NCI-H774 (cell line): ENCODE measurements around the gene FOXRED1.
"Not testable (repeated sequence)": the region's sequence is repeated elsewhere in the genome, so short reads cannot be mapped to it uniquely, and the experiment has no call there.

Experiments
- DNase-seq: peaks from one replicate; lab custom pipeline; 2025; lab: John Stamatoyannopoulos, UW

The FOXRED1 gene

DNA sequence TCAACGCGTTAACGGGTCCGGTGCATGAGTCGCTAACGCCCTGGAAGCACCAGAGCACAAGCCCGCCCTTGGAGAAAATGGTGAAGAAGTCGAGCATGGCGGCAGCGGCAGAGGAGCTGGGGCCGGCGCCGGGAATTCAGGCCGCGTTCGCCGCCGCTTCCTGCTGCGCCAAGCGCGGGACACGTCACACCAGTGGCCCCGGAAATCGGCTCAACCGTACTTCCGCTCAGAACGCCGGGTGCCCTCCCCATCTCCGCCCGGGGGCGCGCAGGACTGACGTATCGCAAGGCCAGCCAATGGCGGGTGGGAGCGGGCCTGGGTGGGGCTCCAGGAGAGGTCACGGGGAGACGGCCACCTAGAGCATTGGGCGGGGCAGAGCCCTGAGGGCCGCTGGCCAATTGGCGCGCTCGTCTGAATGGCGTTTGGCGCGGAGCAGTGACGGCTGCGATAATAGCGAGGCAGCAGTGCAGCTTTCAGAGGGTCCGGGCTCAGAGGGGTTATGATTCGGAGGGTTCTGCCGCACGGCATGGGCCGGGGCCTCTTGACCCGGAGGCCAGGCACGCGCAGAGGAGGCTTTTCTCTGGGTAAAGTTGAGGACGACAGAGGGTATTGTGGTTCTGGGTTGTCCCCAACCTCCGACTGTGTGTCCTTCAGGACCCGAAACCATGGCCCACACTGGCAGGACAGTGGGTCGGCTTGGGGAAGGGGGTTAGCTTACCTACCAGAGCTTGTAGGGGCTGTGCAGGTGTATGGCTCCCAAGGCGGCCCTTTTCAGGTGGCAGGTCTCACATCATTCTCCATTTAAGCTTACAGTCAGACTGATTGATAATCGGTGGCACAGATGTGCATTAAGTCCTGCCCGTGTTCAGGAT, at the start of gene FOXRED1, which contains the start of gene SRPRA:
TSS of gene FOXRED1 (plus strand) at position 447 of the 872 bp plus-strand sequence. CDS start at position 500, 53 bp downstream.
TSS of gene SRPRA (minus strand) at position 188 of the 872 bp plus-strand sequence. CDS start at position 97, 91 bp downstream.
- DNase-seq = peak; percentile 100

DNA sequence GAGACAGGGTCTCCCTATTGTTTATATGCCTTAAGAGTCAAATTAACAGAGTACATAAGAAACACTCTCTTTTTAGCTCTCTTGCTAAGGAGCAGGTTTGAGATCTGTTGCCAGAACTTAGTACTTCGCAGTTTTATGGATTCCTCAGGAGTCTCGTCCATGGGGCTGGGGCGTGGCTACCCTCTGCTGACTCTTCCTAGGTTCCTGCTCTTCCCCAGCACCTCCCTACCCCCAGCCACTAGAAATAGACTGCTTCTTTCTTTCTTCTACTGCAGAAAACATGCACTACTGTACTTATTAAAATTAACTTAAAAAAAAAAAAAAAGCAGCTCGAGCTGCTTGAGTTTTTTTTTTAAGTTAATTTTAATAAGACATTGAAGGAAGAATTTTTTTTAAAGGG, 49.4 kb upstream of the FOXRED1 start:
- DNase-seq = no peak

DNA sequence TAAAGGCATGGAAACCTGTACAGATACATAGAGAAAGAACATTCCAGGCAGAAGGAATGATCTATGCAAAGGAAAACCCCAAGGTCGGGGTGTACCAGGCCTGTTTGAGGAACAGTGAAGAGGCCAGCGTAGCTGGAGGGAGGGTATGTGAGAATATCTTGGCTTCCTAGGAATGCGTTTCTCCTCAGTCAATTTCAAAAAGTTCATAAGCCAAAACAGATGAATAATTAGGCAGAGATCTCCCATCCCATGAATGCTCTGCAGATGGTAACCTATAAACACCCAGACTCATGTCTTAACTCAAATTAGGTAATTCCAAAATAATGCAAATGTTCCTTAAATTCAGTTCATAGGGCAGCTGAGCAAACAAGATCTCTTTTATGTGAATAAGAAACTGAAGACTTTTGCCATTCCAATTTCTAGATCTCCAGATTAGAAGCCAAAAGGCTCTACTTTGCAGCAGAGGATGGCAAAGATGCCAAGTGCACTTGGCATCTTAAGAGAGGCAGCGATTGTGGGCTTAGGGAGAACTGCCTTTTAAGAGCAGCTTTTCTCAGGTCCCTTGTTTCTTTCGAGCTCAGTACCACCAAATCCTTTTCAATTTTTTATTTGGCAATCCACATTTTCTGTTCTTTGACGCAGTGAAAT, 44.2 kb upstream of the FOXRED1 start:
- no peak for DNase-seq

DNA sequence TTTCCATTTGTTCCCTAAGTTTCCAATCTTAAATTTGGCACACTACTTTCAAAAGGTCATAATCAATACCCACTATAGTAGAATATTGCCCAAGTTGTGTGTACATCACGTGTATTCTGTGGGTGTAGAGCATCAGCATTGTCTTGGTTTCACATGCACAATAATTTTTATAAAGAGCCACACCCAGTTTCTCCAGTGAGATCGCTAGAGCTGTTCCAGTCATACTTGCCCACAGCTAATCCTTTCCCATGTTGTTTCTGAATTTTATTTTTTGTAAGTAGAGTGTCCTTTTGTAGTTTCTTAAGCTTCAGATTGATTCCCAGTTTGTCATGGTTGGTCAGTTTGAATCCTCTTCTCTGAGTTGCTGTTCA, 43.7 kb upstream of the FOXRED1 start:
- no peak for DNase-seq

DNA sequence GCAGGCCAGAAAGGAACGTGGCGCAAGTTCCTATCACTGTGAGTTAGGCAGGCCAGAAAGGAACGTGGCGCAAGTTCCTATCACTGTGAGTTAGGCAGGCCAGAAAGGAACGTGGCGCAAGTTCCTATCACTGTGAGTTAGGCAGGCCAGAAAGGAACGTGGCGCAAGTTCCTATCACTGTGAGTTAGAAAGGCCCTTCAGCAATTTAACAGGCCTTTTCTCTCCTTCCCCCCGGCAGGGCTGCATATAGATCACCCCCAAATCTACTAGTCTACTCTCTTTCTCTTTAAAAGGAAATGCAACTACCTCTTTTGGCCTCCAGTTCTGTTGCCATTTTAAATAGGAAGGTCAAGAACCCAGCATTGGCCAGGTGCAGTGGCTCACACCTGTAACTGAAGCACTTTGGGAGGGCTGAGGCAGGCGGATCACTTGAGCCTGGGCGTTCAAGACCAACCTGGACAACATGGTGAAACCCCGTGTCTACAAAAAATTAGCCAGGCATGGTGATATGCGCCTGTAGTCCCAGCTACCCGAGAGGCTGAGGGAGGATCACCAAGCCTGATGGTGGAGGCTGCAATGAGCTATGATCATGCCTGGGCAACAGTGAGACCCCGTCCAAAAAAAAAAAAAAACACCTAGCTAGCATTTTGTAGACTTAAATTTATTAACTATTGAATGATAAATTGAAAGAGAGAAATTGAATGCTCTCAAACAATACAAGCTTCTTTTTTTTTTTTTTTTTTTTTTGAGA, 42.4 kb upstream of the FOXRED1 start:
- DNase-seq = no peak

DNA sequence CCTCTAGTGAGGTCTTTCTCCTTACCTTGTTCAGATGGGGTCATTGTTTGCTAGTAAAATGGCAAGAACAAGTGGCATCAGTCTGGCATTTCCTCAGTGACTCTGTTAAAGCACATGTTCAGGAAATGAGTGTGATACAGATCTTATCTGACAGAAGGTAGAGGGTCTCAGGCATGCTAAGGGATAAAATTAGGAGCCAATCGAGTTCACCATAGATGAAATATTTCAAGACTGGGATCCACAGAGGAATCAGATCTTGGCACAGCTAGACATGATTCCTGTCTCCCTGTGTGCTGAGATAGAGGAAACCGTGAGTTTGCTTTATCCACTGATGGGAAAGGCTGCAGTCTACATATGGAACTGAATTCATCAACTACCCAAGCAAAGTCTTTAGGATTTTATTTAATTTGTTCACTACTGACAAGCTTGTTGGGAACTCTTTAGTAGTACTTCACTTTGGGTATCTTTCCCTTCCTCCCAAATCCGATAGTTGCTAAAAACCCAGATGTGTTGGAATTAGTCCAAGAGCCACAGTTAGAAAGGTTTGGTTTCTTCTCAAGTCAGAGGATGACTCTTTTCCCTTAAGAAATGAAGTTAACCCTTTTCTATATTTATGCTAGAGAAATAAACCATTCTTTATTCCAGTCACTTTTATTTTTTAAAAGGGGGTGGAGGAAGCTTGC, 39.0 kb upstream of the FOXRED1 start:
- no peak for DNase-seq

DNA sequence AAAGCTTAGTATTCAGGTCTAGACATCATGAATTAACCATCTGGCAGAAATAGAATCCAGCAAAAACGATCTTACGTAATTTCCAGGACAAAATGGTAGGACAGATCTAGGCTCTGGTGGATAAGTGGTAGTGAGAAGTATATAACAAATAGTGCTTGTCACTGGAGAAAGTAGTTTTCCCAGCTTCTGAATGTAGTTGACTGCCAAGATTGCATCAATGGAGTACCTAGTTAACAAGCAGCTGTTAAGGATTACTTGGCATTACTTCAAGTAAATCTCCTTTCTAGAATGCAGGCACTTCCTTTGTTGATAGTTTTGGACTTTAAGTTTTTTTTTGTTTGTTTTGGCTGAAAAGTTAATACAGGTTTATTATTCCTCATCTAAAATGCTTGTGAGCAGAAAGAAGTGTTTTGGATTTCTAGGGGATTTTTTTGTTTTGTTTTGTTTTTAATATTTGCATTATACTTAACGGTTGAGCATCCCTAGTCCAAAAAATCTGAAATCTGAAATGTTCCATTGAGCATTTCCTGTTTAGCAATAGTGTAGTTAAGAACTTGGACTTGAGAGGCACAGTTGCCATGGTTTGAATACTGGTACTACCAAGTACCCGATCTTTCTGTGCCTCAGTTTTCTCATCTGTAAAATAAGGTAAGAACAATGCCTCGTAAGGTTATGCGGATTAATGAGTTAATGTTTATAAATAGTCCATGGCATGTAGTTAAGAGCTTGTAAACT, 37.1 kb upstream of the FOXRED1 start:
- DNase-seq = no peak

DNA sequence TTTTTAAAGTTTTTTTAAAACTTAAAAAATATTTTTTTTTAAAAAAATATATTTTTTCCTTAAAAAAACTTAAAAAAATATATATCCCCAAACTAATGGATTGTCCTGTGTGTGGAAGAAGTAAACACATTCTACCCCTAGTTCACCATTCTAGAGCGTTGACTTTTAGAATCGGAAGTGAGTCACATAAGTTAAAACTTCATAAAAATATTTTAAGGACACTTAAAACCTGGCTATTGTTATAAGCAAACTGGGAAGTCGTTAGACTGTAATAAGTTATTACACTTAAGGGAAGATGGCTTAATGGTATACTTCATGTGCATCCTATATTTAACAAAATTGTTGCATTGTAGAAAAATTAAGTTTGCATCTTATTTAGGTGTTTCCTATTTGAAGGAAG, 36.3 kb upstream of the FOXRED1 start:
- no peak for DNase-seq

DNA sequence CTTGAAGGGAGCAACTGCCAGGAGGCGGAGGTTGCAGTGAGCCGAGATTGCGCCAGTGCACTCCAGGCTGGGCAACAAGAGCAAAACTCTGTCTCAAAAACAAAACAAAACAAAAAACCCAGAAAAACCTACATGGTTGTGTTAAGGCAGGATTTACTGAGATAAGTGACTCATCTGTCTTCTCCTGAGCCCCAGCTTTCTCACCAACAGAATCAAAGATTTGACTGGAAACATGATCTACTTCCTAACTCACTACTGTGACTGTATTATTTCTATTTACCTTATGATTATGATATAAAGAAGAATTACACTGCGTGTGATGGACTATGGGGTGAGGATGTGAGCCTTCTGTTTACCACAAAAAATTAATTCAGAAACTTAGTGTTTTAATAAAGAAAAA, 35.6 kb upstream of the FOXRED1 start:
- DNase-seq = no peak

DNA sequence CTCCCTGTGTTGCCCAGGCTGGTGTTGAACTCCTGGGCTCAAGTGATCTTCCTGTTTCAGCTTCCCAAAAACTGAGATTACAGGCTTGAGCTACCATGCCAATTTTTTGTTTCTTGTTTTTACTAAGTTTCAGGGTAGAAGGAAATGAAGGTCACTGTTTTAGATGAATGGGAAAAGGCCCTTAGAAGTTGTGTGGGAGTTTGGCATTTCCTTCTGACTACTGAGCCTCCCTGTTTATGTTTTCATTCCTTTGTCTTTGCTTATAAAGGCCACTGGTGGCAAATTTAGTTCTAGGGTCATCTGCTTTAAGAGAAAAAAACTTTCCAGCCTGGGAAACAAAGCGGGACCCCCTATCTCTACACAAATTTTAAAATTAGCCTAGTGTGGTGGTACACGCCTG, 22.3 kb upstream of the FOXRED1 start:
- DNase-seq = no peak

DNA sequence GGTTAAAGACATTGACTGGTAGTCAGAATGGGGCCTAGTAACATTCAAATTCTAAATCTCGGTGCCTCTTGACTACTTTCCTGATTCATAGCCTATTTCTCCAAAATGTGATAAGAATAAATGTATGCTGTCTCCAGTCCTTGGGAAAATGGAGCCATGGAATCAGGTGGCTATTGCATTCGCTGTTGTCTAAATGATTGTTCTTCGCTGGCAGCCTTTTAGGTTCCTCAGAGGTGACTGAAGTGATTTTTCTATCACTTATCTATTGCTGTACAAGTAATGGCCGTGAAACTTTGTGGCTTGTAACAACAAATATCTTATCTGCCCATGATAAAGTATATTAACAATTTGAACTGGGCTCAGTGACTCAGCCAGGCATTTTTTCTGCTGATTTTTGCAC, 15.7 kb upstream of the FOXRED1 start:
- DNase-seq = no peak

DNA sequence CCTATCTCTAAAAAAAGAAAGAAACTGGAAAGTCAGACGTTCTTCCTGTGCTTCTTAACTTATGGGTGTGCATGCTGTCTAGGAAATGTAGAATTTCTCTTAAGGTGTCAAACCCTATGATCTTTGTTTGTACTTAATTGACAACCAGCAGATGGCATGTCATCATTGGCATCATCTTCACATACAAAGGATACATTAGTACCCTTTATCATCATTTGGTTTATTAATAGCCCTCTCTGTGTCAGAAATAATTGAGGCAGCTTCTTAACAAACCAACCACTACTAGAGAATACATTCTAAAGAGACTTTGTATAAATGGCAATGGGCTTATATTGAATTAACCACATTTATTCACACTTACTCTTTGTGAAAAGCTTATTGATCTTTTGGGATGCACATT, 14.1 kb upstream of the FOXRED1 start:
- no peak for DNase-seq

DNA sequence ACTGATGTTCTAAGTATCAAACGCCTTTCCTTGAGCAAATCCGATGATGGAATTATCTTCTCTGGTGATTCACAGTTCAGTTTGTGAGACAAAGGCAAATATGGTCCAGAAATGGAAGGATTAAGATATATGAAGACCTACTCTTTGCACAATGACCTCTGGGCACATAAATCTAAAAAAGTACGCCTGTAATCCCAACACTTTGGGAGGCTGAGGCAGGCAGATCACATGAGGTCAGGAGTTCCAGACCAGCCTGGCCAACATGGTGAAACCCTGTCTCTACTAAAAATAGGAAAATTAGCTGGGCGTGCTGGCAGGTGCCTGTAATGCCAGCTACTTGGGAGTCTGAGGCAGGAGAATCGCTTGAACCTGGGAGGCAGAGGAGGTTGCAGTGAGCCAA, 13.4 kb upstream of the FOXRED1 start:
- DNase-seq = not testable (repeated sequence)

DNA sequence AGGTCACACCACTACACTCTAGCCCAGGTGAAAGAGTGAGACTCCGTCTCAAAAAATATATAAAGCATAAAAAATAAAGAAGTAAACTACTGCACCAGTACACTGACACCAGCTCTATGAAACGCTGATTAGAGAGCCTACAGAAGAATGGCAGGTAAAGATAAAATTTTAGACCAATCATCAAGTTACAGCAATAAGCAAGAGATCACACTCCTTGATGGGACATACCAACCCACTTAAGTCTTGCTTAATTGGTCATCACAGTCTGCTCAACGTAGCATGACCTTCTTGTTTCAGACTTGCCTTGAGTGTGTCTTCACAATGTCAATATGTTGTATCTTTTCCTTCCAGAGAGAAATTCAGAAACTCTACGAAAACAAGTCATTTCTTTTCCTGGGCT, 12.7 kb upstream of the FOXRED1 start:
- DNase-seq = no peak

DNA sequence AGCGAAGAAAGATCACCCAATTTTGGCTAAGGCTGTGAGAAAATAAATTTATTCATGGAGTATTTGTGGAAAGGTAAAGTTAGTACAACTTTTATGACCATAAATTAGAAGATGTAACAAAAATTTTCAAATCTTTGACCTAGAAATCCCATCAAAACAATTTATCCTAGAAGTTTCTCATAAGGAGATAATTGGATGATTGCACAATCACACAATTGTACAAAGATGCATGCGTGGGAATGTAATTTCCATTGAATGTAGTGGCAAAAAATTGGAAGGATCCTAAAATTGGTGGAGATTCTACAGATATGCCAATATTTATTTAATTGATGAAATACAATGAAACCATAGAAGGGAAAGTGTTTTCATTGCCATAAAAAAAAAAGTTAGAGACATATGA, 11.8 kb upstream of the FOXRED1 start:
- DNase-seq = no peak

DNA sequence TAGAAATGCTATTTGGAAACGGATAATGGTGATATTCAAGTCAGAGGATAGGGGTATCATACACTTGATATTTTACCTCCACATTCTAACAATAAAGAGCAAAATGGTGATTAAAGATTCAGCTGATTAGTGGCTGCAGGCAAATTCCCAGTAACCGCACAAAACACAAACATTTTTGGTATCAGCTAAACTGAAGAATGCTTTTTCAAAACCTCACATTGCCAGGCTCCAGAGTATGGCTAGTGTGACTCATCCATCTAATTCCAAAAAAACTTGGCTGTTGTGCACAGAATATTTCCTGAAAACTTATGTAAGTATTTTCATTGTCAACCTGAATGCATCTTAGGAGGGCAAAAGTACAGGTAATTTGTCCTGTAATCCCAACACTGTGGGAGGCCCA, 11.2 kb upstream of the FOXRED1 start:
- no peak for DNase-seq

DNA sequence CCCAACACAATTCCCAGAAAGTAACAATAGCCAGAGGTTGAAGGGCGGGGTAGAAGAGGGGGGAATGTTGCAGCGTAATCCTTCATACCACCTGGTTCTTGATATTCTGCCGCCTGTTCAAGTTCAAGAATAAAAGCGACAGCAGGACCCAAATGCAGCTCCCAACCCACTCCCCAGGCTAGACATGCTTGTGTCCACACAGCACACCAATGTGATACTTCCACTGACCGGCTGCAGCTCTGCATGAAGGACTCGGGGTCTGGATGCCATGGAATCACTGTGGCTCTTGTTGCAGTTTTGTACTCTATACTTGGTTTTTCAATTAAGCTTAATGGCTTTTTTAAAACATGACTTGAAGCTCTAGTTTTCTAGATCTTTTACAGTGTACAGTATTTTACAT, 6.7 kb upstream of the FOXRED1 start:
- no peak for DNase-seq

DNA sequence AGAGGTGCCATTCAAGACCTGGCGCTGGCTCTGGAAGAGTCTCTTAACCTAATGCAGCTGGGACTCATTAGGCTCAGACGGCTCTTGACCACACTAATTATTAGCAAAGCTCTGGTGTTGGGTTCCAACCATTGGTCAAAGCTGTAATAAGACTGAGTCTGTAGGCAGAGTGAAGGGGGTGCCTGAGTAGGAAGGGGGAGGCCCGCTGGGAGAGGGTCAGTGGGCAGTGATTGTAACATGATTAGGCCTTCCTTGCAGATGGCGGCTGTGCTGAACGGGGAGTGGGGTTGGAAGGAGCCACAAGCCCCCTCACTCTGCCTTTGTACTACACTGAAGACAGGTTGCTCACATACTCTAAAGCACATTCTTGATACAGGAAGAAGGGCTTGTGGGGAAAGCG, 5.5 kb upstream of the FOXRED1 start:
- DNase-seq = no peak

DNA sequence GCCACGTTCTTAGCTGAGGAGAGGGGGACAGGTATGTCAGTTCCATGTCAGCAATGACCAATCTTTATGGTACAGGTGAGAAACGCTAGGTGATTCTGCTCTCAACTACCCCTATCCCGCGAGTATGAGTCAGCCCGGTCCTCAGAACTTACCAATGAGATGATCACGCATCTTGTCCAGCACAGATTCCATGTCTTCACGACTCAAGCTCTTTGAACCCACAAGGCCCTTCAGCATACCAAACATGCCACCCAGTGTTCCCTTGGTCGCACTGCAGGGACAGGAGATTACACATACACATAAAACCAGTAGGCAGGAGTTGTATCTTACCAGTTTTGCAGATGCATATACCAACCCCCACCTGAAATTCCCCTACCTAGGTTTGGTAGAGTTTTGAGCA, 3.1 kb upstream of the FOXRED1 start:
- DNase-seq = no peak

DNA sequence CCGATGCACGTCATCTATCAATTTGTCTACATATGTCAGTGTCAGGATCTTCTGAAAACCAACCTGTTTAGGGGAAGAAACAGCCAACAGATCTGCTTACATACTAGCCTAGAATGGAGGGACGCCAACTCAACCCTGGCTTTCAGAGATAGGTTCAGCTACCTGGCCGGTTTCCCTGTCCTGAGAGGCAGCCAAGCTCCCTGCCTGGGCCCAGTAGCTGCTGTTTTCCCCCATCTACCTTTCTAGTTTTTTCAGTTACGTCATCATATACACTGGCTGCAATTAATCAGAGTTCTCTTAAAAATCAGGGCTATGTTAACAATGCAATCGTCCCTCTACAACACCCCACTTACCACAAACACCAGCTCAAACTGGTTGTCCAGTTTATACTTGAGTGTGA, 1.3 kb upstream of the FOXRED1 start:
- DNase-seq = no peak

DNA sequence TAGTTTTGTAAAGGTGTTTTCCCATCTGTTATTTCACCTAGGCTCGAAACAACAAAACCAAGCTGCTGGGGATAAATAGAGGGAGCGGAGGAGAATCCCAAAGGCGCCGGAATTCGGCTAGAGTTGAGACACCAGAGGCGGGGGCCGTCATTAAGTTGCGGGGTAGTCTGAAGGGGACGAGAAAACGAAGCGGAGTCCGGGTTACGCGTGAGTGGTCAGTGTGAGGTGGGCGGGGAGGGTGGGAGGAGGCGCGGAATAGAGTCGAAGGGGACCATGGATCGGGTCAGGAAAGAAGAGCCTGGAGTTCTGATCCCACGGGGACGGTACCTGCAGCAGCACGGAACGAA, 620 bp upstream of the FOXRED1 start:
- no peak for DNase-seq

DNA sequence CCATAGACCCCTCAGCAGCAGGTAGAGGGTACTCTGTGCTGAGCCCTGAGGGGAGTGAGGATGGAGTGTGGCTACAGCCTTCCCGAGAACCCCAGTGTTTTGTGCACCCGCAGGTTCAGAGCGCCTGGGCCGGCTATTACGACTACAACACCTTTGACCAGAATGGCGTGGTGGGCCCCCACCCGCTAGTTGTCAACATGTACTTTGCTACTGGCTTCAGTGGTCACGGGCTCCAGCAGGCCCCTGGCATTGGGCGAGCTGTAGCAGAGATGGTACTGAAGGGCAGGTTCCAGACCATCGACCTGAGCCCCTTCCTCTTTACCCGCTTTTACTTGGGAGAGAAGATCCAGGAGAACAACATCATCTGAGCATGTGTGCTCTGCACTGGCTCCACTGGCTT, 8.4 kb downstream of the FOXRED1 start:
- DNase-seq = no peak
